IPS-18a (cell line): Measurements from ENCODE around the gene CAMTA2.

ENCODE experiments used
- H3K27ac ChIP-seq: one replicate; pipeline ENCODE4 v1.5.1; 2013; ENCODE audit warnings: low read length
- H3K27me3 ChIP-seq: one replicate; pipeline ENCODE4 v1.6.1; 2013; ENCODE audit warnings: mild to moderate bottlenecking, low read length; ENCODE audit not compliant: control insufficient read depth, insufficient read depth
- H3K36me3 ChIP-seq: one replicate; pipeline ENCODE4 v1.6.1; 2013; ENCODE audit warnings: low read depth, low read length; ENCODE audit not compliant: control insufficient read depth
- H3K4me1 ChIP-seq: one replicate; pipeline ENCODE4 v1.6.1; 2013; ENCODE audit warnings: low read depth, low read length; ENCODE audit not compliant: control insufficient read depth
- H3K4me3 ChIP-seq: one replicate; pipeline ENCODE4 v1.5.1; 2013; ENCODE audit warnings: low read length
- H3K9ac ChIP-seq: one replicate; pipeline ENCODE4 v1.6.1; 2013; ENCODE audit warnings: mild to moderate bottlenecking, low read length, moderate library complexity
- H3K9me3 ChIP-seq: one replicate; pipeline ENCODE4 v1.6.1; 2013; ENCODE audit warnings: low read depth, low read length; ENCODE audit not compliant: control insufficient read depth

CAMTA2 gene

DNA sequence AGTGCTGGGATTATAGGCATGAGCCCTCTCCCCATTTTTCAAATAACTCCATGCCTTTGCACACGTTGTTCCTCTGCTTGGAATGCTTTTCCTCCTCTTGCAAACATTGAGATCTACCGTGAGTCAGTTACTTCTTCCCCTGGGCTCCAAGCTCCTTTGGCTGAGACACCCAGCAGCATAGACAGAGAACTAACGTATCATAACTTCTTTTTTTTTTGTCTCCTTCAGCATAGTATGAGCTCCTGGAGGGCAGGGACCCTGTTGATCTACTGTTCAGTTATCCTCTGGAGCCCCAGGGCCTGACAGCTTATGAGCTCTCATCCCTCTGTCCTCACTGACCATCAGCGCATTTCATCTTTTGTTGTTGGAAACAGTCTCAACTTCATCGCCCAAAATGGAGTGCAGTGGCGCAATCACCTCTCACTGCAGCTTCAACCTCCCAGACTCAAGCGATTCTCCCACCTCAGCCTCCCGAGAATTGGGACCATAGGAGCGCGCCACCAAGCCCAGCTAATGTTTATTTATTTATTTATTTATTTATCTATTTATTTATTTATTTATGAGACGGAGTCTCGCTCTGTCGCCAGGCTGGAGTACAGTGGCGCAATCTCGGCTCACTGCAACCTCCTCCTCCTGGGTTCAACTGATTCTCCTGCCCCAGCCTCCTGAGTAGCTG, 22.0 kb downstream of the CAMTA2 start:
- H3K27ac ChIP-seq = no peak overlapping the region
- H3K4me3 ChIP-seq = no peak overlapping the region
- H3K36me3 ChIP-seq = no peaks in the 10 kb centered on the region
- peaks cover 13% of the 10 kb centered on the region for H3K4me1 ChIP-seq
- H3K27me3 ChIP-seq = no peaks in the 10 kb centered on the region
- no peaks in the 10 kb centered on the region for H3K9me3 ChIP-seq
- no peak overlapping the region for H3K9ac ChIP-seq

DNA sequence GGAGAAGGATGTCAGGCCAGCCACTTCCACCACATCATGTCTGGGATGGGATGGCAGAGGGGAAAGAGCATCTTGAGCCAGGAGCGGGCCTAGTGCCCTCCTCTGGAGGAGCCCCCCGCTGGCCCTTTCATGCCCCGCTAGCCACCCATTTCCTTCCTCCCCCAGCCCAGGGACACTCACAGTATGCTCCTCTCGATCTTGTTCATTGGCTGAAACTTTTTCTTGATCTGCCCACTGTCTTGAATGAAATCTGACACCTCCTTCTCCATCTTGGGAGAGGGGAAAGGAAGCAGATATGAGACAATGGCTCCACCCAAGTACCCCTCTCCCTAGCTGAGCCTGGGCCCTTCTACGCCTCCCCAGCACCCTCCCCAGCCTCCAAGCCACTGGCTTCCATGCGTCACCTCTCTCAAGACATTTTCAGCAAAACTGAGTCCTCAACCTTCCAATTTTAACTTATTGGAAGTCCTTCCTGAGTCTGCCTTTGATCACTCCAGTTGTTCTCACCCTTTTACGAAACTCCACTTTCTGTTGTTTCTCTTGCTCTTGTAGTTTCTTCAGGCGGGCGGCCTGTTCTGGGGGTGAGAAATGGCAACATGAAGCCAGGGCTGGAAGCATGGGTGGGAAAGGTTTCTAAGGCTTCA, 27.1 kb downstream of the CAMTA2 start:
- Histone ChIP-seq H3K36me3 (peaks cover 8% of the 10 kb centered on the region), H3K9ac (no peak overlapping the region), H3K9me3 (no peaks in the 10 kb centered on the region), H3K27ac (no peak overlapping the region), H3K27me3 (no peaks in the 10 kb centered on the region), H3K4me1 (peaks cover 8% of the 10 kb centered on the region), H3K4me3 (no peak overlapping the region)

DNA sequence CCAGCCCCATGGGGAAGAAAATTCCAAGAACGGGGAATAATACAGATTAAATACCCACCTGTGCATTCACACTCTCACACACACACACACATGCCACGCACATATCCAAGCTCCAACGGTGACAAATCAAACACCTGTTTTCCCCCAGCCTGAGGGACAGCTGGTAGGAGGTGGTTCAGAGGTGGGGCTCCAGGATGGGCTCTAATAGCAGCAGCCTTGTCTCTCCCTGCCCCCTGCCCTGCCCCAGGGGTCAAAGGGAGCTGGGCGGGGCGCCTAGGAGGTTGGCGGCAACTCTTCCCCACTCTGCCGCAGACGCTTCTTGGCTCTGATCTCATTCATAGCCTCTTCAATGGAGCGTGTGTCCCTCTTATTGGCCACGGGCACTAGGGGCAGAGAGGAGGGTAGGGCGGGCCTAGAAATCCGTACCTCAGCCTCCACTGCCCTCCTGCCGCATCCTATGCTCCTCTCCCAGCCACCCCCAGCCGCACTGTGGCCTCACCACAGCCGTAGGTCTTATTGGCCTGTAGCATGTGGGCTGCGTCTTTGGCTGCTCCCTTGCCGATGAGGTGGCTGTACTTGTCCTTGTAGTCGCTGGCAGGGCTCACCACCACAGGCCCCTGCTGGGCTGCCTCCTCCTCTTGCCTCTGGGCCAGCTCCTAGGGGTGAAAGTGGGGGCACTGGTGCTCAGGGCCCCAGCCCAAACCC, 28.1 kb downstream of the CAMTA2 start:
- H3K9me3 ChIP-seq = no peaks in the 10 kb centered on the region
- peaks cover 8% of the 10 kb centered on the region for H3K4me1 ChIP-seq
- H3K27ac ChIP-seq = no peak overlapping the region
- H3K27me3 ChIP-seq = no peaks in the 10 kb centered on the region
- no peak overlapping the region for H3K4me3 ChIP-seq
- H3K9ac ChIP-seq = no peak overlapping the region
- peaks cover 8% of the 10 kb centered on the region for H3K36me3 ChIP-seq

DNA sequence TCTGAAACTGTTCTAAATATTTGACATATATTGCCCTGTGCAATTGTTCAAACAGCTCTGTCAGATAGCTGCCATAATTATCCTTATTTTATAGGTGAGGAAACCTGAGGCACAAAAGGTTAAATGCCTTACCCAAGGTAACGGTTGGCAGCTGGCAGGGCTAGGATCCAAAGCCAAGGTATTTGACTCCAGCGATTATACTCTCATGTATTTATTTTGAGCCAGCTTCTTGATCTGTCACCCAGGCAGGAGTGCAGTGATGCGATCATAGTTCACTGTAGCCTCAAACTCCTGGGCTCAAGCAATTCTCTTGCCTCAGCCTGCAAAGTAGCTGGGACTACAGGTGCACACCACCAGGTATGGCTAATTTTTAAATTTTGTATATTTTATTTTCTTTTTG, 29.4 kb downstream of the CAMTA2 start:
- no peak overlapping the region for H3K9ac ChIP-seq
- no peaks in the 10 kb centered on the region for H3K9me3 ChIP-seq
- H3K27me3 ChIP-seq = no peaks in the 10 kb centered on the region
- peaks cover 8% of the 10 kb centered on the region for H3K4me1 ChIP-seq
- H3K4me3 ChIP-seq = no peak overlapping the region
- peaks cover 8% of the 10 kb centered on the region for H3K36me3 ChIP-seq
- no peak overlapping the region for H3K27ac ChIP-seq

- H3K27ac ChIP-seq = no peak overlapping the region
- no peaks in the 10 kb centered on the region for H3K9me3 ChIP-seq
- H3K27me3 ChIP-seq = no peaks in the 10 kb centered on the region
- peaks cover 8% of the 10 kb centered on the region for H3K36me3 ChIP-seq
- H3K4me3 ChIP-seq = no peak overlapping the region
- peaks cover 12% of the 10 kb centered on the region for H3K4me1 ChIP-seq
- H3K9ac ChIP-seq = no peak overlapping the region
Measured at GRCh38 chr17:4956493-4957061, 30.9 kb downstream of the CAMTA2 start.

- Histone ChIP-seq H3K27me3 (no peaks in the 10 kb centered on the region), H3K9me3 (no peaks in the 10 kb centered on the region), H3K36me3 (peaks cover 7% of the 10 kb centered on the region), H3K4me3 (no peak overlapping the region), H3K27ac (no peak overlapping the region), H3K9ac (no peak overlapping the region), H3K4me1 (peaks cover 15% of the 10 kb centered on the region)
Measured at GRCh38 chr17:4955091-4955490, 32.4 kb downstream of the CAMTA2 start.

GRCh38 chr17:4953451-4953961, 34.0 kb downstream of the CAMTA2 start:
- Histone ChIP-seq H3K27ac (no peak overlapping the region), H3K36me3 (no peaks in the 10 kb centered on the region), H3K27me3 (no peaks in the 10 kb centered on the region), H3K4me1 (peaks cover 10% of the 10 kb centered on the region), H3K9ac (no peak overlapping the region), H3K4me3 (no peak overlapping the region), H3K9me3 (no peaks in the 10 kb centered on the region)

- H3K27ac ChIP-seq = no peak overlapping the region
- H3K4me3 ChIP-seq = peak overlapping the region; percentile 79
- no peak overlapping the region for H3K9ac ChIP-seq
- H3K9me3 ChIP-seq = no peaks in the 10 kb centered on the region
- no peaks in the 10 kb centered on the region for H3K27me3 ChIP-seq
- peaks cover 5% of the 10 kb centered on the region for H3K36me3 ChIP-seq
- peaks cover 14% of the 10 kb centered on the region for H3K4me1 ChIP-seq
Measured at GRCh38 chr17:4951486-4951885, 36.0 kb downstream of the CAMTA2 start.

DNA sequence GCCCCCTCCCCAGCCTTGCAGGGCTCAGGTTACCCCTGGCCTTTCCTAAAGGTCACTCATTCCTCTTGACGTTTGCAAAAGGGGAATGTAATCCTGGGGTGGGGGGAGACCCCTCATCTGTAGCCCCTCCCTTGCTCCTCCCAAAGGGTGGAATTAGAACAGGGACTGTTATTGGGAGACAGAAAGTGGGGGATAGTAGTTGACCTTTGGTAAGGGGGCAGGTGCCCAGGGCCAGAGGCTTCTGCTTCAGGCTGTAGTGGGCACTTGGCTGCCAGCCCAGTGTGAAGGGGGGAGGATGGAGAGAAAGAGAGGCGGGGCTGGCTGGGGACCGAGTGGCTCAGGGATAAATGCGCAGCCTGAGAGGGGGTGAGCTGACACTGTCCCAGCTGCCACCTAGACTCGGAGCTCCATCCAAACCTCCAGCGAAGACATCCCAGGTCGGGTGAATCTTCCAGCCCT, 36.7 kb downstream of the CAMTA2 start, which contains the start of gene ENO3:
Gene ENO3 (plus strand): TSS at position 374 of the 459 bp plus-strand sequence. CDS start 711 bp downstream, outside the sequence.
- Histone ChIP-seq H3K27ac (peak within 1 kb of the TSS; percentile 45), H3K4me3 (peak within 1 kb of the TSS; percentile 79), H3K36me3 (peaks cover 11% of the 10 kb centered on the region), H3K9ac (peak within 1 kb of the TSS; percentile 88), H3K27me3 (no peaks in the 10 kb centered on the region), H3K4me1 (peaks cover 19% of the 10 kb centered on the region), H3K9me3 (no peaks in the 10 kb centered on the region)

DNA sequence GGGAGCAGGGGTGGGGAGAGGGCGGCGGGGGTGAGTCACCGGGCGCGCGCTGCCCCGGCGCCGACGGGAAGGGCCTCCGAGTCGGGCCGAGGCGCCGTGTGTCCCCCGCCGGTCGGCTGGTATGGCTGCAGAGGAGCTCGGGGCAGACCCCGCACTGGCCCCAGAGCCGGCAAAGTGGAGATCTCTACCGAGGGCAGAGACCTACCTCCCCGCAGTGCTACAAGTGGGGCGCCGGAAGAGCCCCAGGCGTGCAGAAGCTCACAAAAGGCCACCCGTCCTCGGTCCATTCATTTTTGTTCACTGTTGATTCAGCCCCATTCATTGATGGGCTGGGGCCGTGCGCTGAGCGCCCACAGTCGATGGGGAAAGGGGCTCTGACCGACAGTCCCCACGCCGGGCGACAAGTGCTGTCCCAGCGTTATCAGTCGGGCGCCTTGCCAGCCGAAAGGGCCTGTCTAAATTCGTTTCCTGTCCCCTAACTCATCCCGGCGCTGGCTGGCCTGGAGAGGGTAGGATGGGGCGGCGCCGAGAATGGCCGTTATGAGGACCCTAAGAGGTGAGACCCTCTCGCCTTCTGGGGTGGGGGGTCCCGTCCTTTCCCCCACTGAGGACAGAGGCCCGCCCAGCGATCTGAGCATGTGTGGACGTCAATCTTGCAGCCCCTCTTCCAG, 37.3 kb downstream of the CAMTA2 start:
- Histone ChIP-seq H3K27me3 (no peaks in the 10 kb centered on the region), H3K27ac (peak overlapping the region; percentile 45), H3K4me1 (peaks cover 23% of the 10 kb centered on the region)

More for the DNA sequence above, 37.3 kb downstream of the CAMTA2 start:
- peaks cover 17% of the 10 kb centered on the region for H3K36me3 ChIP-seq
- H3K9ac ChIP-seq = peak overlapping the region; percentile 88
- H3K4me3 ChIP-seq = peak overlapping the region; percentile 79
- H3K9me3 ChIP-seq = no peaks in the 10 kb centered on the region
